ENCODE results near the gene HMOX1. TPM values are rescaled to one million over a fixed set of nuclear protein-coding genes. Genes with fewer than 3 reads are reported as not detected.

Gene HMOX1
- polyA plus RNA-seq, 1 donor (not counting 4 experiments of a cell fraction or from before 2014, with no cell fraction given), result 1.5 TPM

- H3K4me2 ChIP-seq (ENCODE audit: control insufficient read depth, extremely low read depth, insufficient read depth, low read depth, low read length), result no peak overlapping the region
- no peaks in the 10 kb centered on the region for H3K9me1 ChIP-seq (ENCODE audit: control insufficient read depth, extremely low read depth, insufficient read depth, low read length)
- H3K79me2 ChIP-seq (ENCODE audit: control insufficient read depth, insufficient read depth, low read length), result no peaks in the 10 kb centered on the region
- no peaks in the 10 kb centered on the region for H3K9me3 ChIP-seq (ENCODE audit: control insufficient read depth, low read depth, low read length)
- no peak overlapping the region for H3K4me3 ChIP-seq (ENCODE audit: control insufficient read depth in 2 of 3, extremely low read depth in 1 of 3, insufficient read depth in 2 of 3, low read depth in 1 of 3, low read length in 3 of 3)
- dilution Hi-C loops (cut with MboI; ENCODE audit: extremely low pct_ligation_motif_present, low sequenced_read_pairs), result no loop called here
- H2AFZ ChIP-seq (ENCODE audit: control insufficient read depth, low read length), result no peak overlapping the region
- no peaks in the 10 kb centered on the region for H3K27me3 ChIP-seq (ENCODE audit: control insufficient read depth, extremely low read depth, insufficient read depth, low read length)
- H3K27ac ChIP-seq (ENCODE audit: control insufficient read depth, insufficient read depth, low read length), result no peak overlapping the region
- FAIRE-seq, result no peak
- no peaks in the 10 kb centered on the region for H3K4me1 ChIP-seq (ENCODE audit: control insufficient read depth, extremely low read depth, insufficient read depth, low read length)
- peaks cover 10 to 74% of the 10 kb centered on the region in 2 experiments for H3K36me3 ChIP-seq (ENCODE audit: control insufficient read depth in 2 of 2, extremely low read depth in 1 of 2, insufficient read depth in 2 of 2, low read length in 2 of 2)
- H3K9ac ChIP-seq (ENCODE audit: control insufficient read depth, extremely low read depth, insufficient read depth, low read length), result no peak overlapping the region
- TF ChIP-seq CTCF (optimal IDR thresholded peaks at IDR 0.05 in 1 of 3, IDR thresholded peaks at IDR 0.05 in 1 of 3, conservative IDR thresholded peaks at IDR 0.05 in 1 of 3; ENCODE audit: extremely low read depth in 1 of 3, insufficient read depth in 2 of 3, low read length in 3 of 3) (no peak), EZH2 (IDR thresholded peaks at IDR 0.05; ENCODE audit: low read length) (no peak)
- no peak for DNase-seq (ENCODE audit: low read depth, low spot score)
- no peaks in the 10 kb centered on the region for H4K20me1 ChIP-seq (ENCODE audit: control insufficient read depth, extremely low read depth, insufficient read depth, low read length)
Observed at GRCh38 chr22:35411102-35411501, 30.2 kb downstream of the HMOX1 start.

- Histone ChIP-seq H3K9me1 (ENCODE audit: control insufficient read depth, extremely low read depth, insufficient read depth, low read length) (peaks cover 6% of the 10 kb centered on the region), H3K27me3 (ENCODE audit: control insufficient read depth, extremely low read depth, insufficient read depth, low read length) (no peaks in the 10 kb centered on the region), H3K4me2 (ENCODE audit: control insufficient read depth, extremely low read depth, insufficient read depth, low read depth, low read length) (no peak overlapping the region), H3K9ac (ENCODE audit: control insufficient read depth, extremely low read depth, insufficient read depth, low read length) (no peak overlapping the region), H3K79me2 (ENCODE audit: control insufficient read depth, insufficient read depth, low read length) (no peaks in the 10 kb centered on the region), H3K4me1 (ENCODE audit: control insufficient read depth, extremely low read depth, insufficient read depth, low read length) (peaks cover 3% of the 10 kb centered on the region), H3K36me3 (ENCODE audit: control insufficient read depth in 2 of 2, extremely low read depth in 1 of 2, insufficient read depth in 2 of 2, low read length in 2 of 2) (peaks cover 8 to 72% of the 10 kb centered on the region in 2 experiments), H3K4me3 (ENCODE audit: control insufficient read depth in 2 of 3, extremely low read depth in 1 of 3, insufficient read depth in 2 of 3, low read depth in 1 of 3, low read length in 3 of 3) (no peak overlapping the region), H3K27ac (ENCODE audit: control insufficient read depth, insufficient read depth, low read length) (no peak overlapping the region), H4K20me1 (ENCODE audit: control insufficient read depth, extremely low read depth, insufficient read depth, low read length) (no peaks in the 10 kb centered on the region), H3K9me3 (ENCODE audit: control insufficient read depth, low read depth, low read length) (no peaks in the 10 kb centered on the region), H2AFZ (ENCODE audit: control insufficient read depth, low read length) (no peak overlapping the region)
- dilution Hi-C loops (cut with MboI; ENCODE audit: extremely low pct_ligation_motif_present, low sequenced_read_pairs), result no loop called here
- DNase-seq (ENCODE audit: low read depth, low spot score) (no peak), FAIRE-seq (no peak)
- TF ChIP-seq EZH2 (IDR thresholded peaks at IDR 0.05; ENCODE audit: low read length) (no peak), CTCF (optimal IDR thresholded peaks at IDR 0.05 in 1 of 3, IDR thresholded peaks at IDR 0.05 in 1 of 3, conservative IDR thresholded peaks at IDR 0.05 in 1 of 3; ENCODE audit: extremely low read depth in 1 of 3, insufficient read depth in 2 of 3, low read length in 3 of 3) (no peak)
Observed at GRCh38 chr22:35413624-35414023, 32.7 kb downstream of the HMOX1 start.
